SU-DHL-6 (cell line): ENCODE results near the gene AJAP1.

Experiments
- CTCF ChIP-seq: fragments of 200-600 bp; sonication (generic); IDR thresholded peaks from one replicate; pipeline ENCODE4 v1.5.1; 2017; ENCODE audit warnings: antibody characterized with exemption, mild to moderate bottlenecking, low read length, moderate library complexity; ENCODE audit not compliant: insufficient read depth, poor library complexity, severe bottlenecking
- EZH2phosphoT487 ChIP-seq: fragments of 200-600 bp; sonication (generic), shearing (Covaris generic); conservative IDR thresholded peaks from 2 replicates; pipeline ENCODE4 v1.6.1; 2018; ENCODE audit warnings: mild to moderate bottlenecking, antibody characterized with exemption, low read length, moderate library complexity, mixed read lengths

GRCh38 chr1:4836574-4836973 is 182.2 kb downstream of the AJAP1 start:
- no peak for TF ChIP-seq CTCF
- no peak for TF ChIP-seq EZH2phosphoT487
